Islet of Langerhans (tissue), 1 donor: ENCODE results near the gene CACNA1E.

Source experiments
- FAIRE-seq: peaks from one replicate; lab custom pipeline; 2011; peaks lifted over from hg19 to GRCh38; lab: Jason Lieb, UNC

CACNA1E gene

DNA sequence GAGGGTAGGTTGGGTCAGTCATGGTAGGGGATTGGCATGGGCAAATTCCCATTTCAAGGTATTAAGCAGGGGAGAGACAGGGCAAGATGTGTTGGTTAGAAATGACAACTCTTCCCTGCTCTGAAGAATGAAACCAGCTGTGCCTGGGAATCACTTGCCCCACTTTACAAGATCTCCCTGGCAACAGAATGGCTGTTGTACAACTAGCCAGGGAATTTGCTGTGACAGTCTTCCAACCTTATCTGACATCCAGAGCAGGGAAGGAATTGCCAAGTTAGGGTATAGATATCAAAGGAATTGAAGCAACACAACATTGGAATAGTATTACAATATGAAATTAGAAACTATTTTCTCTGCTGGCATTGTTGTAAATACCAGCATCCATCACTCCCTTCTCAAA lies 154.7 kb downstream of the CACNA1E start:
- FAIRE-seq: no peak

DNA sequence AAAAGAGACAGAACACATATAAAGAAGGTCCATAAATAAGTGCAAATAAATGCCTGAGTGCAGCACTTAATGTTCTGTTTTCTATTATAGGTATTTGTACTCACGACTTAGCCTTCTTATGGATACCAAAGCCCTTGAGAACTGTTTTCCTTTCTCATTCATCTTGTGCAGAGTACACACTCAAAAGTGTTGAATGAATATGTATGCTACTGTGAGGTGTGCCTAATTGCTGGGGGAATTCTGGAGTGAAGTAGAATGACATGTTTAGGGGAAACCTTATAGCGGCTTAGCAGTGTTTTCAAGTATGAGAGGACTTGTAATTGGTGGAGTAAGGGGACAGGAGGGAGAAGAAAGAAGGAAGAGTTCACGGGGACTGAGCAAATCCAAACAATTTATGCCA lies 157.6 kb downstream of the CACNA1E start:
- no peak for FAIRE-seq

GRCh38 chr1:181643631-181644030 lies 160.3 kb downstream of the CACNA1E start:
- no peak for FAIRE-seq

GRCh38 chr1:181645171-181645570 lies 161.9 kb downstream of the CACNA1E start:
- FAIRE-seq: no peak

DNA sequence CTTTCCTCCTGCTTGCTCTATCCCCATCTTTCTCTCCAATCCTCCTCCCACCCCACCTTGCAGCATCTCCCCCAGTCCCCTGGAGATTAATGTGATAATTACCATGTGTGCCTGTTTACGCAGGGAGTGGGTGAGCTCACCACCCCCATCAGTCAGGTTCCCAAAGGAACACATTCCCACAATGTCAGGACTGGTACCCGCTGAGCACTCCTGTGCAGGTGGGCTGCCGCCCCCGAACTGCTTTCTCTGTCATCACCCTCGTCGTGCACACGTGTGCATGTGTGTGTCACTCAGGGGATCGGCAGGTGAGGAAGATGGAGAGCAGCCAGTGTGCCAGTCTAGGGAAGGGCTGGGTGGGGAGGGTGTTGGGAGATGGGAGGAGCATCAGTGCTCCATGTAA lies 163.4 kb downstream of the CACNA1E start:
- no peak for FAIRE-seq

DNA sequence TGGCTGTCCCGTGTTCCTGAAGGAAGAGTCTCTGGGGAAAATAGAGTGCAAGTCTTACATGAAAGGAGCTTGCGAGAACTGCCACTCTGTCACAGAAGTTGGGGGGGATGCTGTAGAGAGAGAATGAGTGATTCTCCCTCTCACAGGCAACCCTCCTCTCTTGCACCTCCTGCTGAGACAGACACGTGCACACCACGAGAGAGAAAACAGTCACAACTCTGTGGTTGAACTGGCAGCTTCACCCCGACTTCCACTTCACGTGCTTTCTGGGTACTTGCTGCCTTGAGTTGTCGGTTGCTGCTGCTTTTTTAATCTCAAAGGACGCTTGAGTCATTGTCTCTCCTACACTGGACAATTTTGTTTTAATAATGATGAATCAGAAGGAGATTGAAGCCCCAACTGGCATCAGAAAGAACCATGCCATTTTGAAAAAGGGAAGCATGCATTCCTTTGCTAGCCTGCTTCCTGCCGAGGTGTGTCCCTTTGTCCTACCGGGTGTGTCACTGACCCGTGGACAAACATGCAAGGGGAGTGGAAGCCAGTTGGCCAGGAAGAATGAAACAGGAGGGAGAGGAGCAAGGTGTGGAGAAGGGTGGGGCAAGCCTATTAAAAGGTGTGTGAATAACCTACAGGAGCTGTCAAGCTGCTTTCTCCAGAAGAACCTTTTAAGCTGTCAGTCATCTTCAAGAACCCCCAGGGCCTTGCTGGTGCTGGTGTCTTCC lies 164.2 kb downstream of the CACNA1E start:
- FAIRE-seq: no peak

DNA sequence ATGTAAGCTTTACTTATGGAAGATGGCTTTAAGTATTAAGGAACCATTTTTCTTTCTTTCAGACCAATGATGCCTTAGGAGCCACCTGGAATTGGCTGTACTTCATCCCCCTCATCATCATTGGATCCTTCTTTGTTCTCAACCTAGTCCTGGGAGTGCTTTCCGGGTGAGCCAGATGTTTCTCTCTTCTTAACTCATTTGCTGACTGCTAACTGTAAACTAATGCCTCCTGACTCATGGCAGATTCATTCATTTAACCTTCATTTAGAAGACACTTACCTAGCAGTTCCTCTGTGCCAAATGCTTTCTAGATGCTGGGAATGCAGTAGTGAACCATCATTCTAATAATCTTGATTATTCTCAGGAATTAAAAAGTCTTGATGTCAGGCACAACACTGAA lies 168.0 kb downstream of the CACNA1E start:
- peak; percentile 41 for FAIRE-seq

DNA sequence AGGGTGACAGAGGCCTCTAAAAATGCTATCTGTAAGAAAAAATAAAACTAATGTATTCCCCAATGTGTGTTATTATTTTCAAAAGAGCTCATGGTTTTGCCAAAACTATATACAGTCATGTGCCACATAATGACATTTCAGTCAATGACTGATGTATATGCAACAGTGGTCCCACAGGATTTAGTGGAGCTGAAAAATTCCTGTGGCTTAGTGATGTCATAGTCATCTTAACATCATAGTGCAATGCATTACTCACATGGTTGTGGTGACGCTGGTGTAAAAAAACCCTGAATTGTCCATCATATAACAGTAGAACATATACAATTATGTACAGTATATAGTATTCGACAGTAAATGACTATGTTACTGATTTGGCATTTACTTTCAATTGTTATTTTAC lies 172.4 kb downstream of the CACNA1E start:
- no peak for FAIRE-seq

DNA sequence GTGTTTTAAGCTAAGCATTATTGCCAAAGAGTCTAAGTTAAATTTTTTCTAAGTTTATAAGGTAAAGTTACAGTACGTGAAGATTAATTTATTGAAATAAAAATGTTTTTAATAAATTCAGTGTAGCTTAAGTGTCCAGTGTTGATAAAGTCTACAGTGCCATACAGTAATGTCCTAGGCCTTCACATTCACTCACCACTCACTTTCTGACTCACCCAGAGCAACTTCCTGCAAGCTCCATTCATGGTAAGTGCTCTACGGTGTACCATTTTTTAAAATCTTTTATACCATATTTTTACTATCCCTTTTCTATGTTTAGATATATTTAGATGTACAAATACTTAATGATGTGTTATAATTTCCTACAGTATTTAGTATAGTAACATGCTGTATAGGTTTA lies 173.2 kb downstream of the CACNA1E start:
- FAIRE-seq: no peak

DNA sequence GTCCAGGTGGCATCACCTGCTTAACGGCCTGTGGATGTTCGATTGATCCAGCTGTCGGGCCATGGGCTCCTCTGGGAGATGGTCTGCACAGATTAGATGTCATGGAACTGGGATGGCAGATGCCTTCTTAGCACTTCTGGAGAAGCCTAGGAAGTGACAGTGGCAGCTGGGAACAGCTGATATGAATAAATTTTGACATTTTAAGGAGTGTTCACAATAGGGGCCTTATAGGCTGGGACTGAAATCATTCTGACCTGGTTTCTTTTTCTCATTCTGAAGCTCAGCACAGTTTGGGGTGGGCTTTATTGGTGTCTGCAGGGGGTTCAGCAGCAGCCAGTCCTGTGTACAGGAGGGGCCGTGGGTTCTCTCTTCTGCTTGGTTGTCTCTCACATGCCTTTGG lies 175.3 kb downstream of the CACNA1E start:
- no peak for FAIRE-seq

DNA sequence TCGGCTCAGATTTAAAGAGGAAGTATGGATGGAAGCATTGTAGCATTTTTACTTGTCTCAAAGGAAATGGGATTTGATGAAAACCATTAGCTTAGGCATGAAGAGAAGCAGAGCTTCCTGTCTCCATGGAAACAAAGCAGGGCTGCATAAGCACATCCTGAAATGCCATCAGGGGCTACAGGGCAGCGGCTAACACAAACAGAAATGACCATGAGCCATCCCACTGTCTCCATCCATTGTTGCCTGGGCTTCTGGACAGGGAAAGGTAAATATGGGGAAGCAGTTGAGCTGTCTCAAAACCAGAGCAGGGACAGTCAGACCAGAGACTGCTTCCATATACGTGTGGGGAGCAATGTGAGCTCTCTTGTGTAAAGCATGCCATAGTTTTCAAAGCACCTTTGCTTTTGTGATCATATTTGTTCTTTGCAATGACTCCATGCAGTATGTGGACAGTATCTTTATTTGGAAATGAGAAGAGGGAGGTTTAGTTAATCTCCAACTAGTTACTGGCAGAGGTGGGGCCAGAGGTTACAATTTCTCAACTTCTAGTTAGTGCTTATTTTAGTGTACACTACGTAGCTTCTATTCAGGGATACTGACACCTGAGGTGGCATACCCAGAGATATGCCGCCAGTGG lies 176.1 kb downstream of the CACNA1E start:
- no peak for FAIRE-seq

GRCh38 chr1:181660621-181661020 lies 177.3 kb downstream of the CACNA1E start:
- no peak for FAIRE-seq

- FAIRE-seq: no peak
Measured at GRCh38 chr1:181661569-181661968, 178.3 kb downstream of the CACNA1E start.

- FAIRE-seq: no peak
Measured at GRCh38 chr1:181662606-181663005, 179.3 kb downstream of the CACNA1E start.

- FAIRE-seq: no peak
Measured at GRCh38 chr1:181664543-181664942, 181.2 kb downstream of the CACNA1E start.

GRCh38 chr1:181669246-181669645 lies 185.9 kb downstream of the CACNA1E start:
- FAIRE-seq: no peak

GRCh38 chr1:181674617-181675016 lies 191.3 kb downstream of the CACNA1E start:
- FAIRE-seq: no peak

DNA sequence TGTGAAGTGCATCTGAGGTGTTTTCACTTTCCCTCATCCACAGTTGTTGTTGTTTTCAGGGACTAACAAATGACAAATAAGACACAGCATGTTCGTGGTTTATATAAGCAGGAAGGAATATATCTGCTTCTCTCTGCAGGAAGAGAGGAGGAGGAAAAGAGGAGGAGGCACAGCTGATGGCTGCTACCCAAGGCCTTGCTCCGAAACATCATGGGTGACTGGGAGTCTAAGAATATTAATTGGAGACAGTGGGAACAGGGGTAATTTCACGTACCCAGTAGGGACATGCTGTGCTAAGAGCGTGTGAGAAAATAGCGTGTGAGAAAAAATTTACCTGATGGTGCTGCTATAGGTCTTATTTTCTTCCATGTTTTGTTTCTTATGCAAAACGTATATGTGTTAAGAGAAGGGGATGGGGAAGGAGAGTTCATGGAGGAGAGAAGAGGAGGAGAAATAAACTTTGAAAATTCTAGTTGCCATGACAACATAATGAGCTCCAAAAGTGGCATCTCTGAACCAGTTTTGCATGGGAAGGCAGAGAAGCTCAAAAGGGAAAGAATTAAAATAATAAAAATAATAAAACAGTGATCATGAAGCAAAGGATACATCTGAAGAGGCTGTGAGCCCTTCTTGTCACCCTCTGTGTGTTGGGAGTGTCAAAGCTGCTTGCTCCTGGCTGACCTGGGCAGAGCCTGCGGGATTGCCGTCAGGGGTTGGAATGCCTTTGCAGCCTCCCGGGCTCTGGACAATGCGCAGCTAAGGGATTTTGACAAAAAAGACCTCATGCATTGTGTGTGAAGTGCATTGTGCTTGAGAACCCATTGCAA lies 192.0 kb downstream of the CACNA1E start:
- FAIRE-seq: no peak

- no peak for FAIRE-seq
Measured at GRCh38 chr1:181675918-181676190, 192.5 kb downstream of the CACNA1E start.

DNA sequence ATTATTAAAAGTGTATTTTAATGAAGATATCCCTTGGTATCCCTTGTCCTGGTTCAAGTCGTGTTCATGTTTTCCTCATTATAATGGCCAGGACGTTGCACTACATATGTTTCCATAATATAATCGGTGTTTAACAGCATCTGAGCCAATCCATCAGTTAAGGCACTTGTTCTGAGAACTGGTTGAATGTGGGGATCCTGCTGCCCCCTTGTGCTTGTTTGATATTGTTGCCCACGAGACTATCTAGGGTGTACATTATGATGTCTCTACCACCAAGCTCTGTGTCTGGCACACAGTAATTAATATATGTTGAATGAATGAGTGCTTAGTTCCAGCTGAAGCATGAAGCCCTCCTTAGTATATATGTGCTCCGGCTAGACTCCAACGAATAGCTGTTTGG lies 193.0 kb downstream of the CACNA1E start:
- FAIRE-seq: no peak

DNA sequence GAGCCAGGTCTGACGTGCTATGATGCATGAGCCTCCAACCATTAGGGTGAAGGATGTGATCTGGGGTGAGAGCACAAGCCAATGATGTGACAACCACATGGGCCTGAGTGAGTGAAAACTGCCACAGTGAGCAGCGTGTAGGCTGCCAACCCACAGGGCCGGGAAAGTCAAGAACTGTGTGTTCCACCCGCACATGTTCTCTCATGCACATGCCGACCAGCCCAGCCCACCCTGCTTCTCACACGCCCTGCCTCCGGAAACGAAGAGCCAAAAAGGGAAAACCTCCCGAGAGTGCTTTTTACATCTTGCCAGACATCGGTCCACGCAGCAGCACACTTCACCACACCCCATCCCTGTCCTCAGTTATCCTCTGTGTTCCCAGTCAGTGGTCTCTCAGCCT lies 197.0 kb downstream of the CACNA1E start:
- FAIRE-seq: no peak

GRCh38 chr1:181680871-181681270 lies 197.6 kb downstream of the CACNA1E start:
- FAIRE-seq: no peak

DNA sequence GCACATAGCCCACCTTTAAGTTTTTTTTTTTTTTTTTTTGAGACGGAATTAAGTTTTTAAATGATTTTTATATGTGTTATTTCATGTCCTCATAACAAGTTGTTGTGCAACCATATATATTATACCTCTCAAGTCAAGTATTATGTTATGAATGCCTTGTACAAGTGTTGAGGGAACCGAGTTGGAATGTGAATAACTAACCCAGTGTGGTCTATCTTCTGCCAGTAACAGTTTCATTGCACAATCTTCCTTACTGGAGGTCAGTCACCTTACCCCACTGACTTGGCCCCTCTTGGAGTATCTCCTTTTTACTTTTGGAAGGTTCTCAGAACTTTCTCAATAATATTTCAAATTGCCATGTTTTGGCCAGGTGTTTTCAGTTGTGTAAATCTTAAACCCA lies 201.9 kb downstream of the CACNA1E start:
- FAIRE-seq: no peak

DNA sequence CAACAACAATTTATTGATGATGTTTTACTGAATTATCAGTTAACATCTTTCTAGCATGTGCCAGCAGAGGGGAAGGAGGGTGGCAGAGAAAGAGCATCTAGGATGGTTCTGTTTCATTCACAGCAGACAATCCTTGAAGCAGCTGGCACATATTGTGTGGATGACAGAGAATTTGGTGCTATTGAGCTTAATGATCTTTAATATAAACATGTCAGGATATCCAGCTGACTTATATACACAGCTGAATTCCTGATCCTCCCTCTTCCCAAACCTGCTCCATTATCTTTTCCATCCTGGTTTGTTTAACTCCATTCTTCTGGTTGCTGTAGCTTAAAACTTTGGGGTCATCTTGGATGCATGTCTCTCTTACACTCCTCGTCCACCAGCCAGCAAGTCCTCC lies 218.6 kb downstream of the CACNA1E start:
- FAIRE-seq: no peak
